Measurements from ENCODE around the gene TEF.

DNA sequence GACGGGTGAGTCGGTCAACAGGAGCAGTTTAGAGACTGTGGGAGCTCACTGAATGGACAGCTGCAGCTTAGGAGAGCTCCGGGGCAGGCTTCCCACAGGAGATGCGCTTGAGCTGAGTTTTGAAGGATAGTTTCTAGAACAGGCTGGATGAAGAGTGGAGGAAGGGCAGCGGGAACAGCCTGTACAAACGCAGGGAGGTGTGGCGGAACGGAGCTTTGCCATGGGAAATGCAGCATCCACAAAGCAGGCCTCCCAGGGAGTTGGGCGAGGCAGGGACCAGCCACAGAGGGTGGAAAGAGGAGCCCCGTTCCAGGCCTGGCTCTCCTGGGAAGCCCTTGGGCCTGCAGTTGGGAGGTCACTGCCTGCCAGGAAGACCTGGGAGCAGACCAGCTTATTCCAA, 26.8 kb upstream of the TEF start:
- TF ChIP-seq, protein P1, sequence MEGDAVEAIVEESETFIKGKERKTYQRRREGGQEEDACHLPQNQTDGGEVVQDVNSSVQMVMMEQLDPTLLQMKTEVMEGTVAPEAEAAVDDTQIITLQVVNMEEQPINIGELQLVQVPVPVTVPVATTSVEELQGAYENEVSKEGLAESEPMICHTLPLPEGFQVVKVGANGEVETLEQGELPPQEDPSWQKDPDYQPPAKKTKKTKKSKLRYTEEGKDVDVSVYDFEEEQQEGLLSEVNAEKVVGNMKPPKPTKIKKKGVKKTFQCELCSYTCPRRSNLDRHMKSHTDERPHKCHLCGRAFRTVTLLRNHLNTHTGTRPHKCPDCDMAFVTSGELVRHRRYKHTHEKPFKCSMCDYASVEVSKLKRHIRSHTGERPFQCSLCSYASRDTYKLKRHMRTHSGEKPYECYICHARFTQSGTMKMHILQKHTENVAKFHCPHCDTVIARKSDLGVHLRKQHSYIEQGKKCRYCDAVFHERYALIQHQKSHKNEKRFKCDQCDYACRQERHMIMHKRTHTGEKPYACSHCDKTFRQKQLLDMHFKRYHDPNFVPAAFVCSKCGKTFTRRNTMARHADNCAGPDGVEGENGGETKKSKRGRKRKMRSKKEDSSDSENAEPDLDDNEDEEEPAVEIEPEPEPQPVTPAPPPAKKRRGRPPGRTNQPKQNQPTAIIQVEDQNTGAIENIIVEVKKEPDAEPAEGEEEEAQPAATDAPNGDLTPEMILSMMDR (conservative IDR thresholded peaks at IDR 0.05), result no peak
- no peak for TF ChIP-seq EZH2 (IDR thresholded peaks at IDR 0.05; ENCODE audit: low read depth)
